GM12878 (cell line): Measurements from ENCODE around the gene SEMA7A. TPM values are rescaled to one million over a fixed set of nuclear protein-coding genes. Genes with fewer than 3 reads are reported as not detected.

ENCODE experiments used
- ATAC-seq: fragments of 200-7000 bp; cut with Tn5 transposase; 3 replicates; pipeline ENCODE4 v1.9.1; 2020; ENCODE audit warnings: mild to moderate bottlenecking, moderate library complexity
- BruUV-seq: library from RNA; stranded (reverse); fragments of 400-500 nt; replicated peaks from 2 replicates; lab custom pipeline; 2021; lab: Mats Ljungman, UMichigan
- CTCF ChIA-PET: fragments of 300-600 bp; sonication (Branson Sonifier 250); formaldehyde crosslinking; extraction: SDS; loops from one replicate; lab custom pipeline; 2021; ENCODE audit warnings: inconsistent platforms; lab: Yijun Ruan, JAX
- POLR2A ChIA-PET: fragments of 350-600 bp; formaldehyde crosslinking; extraction: SDS; loops from one replicate; lab custom pipeline; 2021; ENCODE audit warnings: inconsistent platforms; lab: Charles Lee
- RAD21 ChIA-PET: fragments of 300-600 bp; sonication (Branson Sonifier 250); formaldehyde crosslinking; loops from one replicate; lab custom pipeline; 2023; ENCODE audit warnings: antibody characterized with exemption; ENCODE audit not compliant: unreplicated experiment; lab: Charles Lee
- SMC1A ChIA-PET: fragments of 300-600 bp; sonication (Branson Sonifier 250); formaldehyde crosslinking; loops from one replicate; lab custom pipeline; 2023; ENCODE audit not compliant: unreplicated experiment, uncharacterized antibody; lab: Charles Lee
- DNase-seq: peaks from one replicate; pipeline ENCODE4 v3.0.0-alpha.2; 2011; ENCODE audit warnings: low read depth, low spot score
- FAIRE-seq: peaks from 3 replicates; lab custom pipeline; 2011; peaks lifted over from hg19 to GRCh38; lab: Jason Lieb, UNC
- H2AFZ ChIP-seq: 2 replicates; pipeline ENCODE4 v1.6.0; 2011; ENCODE audit warnings: low read depth, low read length, control low read depth; ENCODE audit not compliant: control insufficient read depth
- H3K27ac ChIP-seq: 2 replicates; pipeline ENCODE4 v1.5.1; 2011; ENCODE audit warnings: control low read depth; ENCODE audit not compliant: control insufficient read depth, insufficient read depth
- H3K27me3 ChIP-seq, 2 experiments: replicated peaks in 1 of 2; 2 replicates each; pipeline versions ENCODE4 v1.6.0 to v1.6.1; 2011; ENCODE audit warnings: low read length in 1 of 2; ENCODE audit not compliant: control insufficient read depth in 2 of 2, insufficient read depth in 2 of 2
- H3K36me3 ChIP-seq, 2 experiments: 2 replicates each; pipeline ENCODE4 v1.5.1; 2011; ENCODE audit warnings: low read length in 1 of 2; ENCODE audit not compliant: control insufficient read depth in 2 of 2, insufficient read depth in 2 of 2
- H3K4me1 ChIP-seq: 2 replicates; pipeline ENCODE4 v1.6.1; 2011; ENCODE audit warnings: mild to moderate bottlenecking, low read length, moderate library complexity, mixed read lengths; ENCODE audit not compliant: control insufficient read depth, insufficient read depth
- H3K4me2 ChIP-seq: 2 replicates; pipeline ENCODE4 v1.6.0; 2011; ENCODE audit warnings: control low read depth; ENCODE audit not compliant: control insufficient read depth, insufficient read depth
- H3K4me3 ChIP-seq: fragments of 200-600 bp; sonication (generic); 2 replicates; pipeline ENCODE4 v1.5.1; 2016
- H3K79me2 ChIP-seq: 2 replicates; pipeline ENCODE4 v1.6.0; 2011; ENCODE audit warnings: low read length; ENCODE audit not compliant: control insufficient read depth, insufficient read depth
- H3K9ac ChIP-seq: 2 replicates; pipeline ENCODE4 v1.8.0; 2011; ENCODE audit warnings: low read length, control low read depth, mixed read lengths; ENCODE audit not compliant: control insufficient read depth, insufficient read depth
- H3K9me3 ChIP-seq: replicated peaks from 3 replicates; pipeline ENCODE4 v1.5.1; 2011; ENCODE audit warnings: mild to moderate bottlenecking, low read length; ENCODE audit not compliant: control insufficient read depth, insufficient read depth
- H4K20me1 ChIP-seq: 2 replicates; pipeline ENCODE4 v1.6.0; 2011; ENCODE audit not compliant: control insufficient read depth, insufficient read depth
- BHLHE40 ChIP-seq, 2 experiments: fragments of 450-650 bp in 1 of 2; IDR thresholded peaks; 2 replicates each; pipeline ENCODE4 v1.6.1; 2011 to 2017; ENCODE audit warnings: low read depth in 2 of 2, borderline replicate concordance in 1 of 2, improper control_type of control experiment in 1 of 2, low read length in 1 of 2, mild to moderate bottlenecking in 1 of 2
- CBX5 ChIP-seq: sonication (generic); IDR thresholded peaks from 2 replicates; pipeline ENCODE4 v1.6.1; 2016; ENCODE audit warnings: low read depth, moderate library complexity, mild to moderate bottlenecking, inconsistent platforms
- DPF2 ChIP-seq: fragments of 450-650 bp; IDR thresholded peaks from 2 replicates; pipeline ENCODE4 v1.6.1; 2017; ENCODE audit warnings: mild to moderate bottlenecking
- RUNX3 ChIP-seq: IDR thresholded peaks from 2 replicates; pipeline ENCODE4 v1.6.1; 2012; ENCODE audit warnings: low read length, inconsistent platforms
- SIX5 ChIP-seq: IDR thresholded peaks from 2 replicates; pipeline ENCODE4 v1.6.1; 2011; ENCODE audit warnings: mild to moderate bottlenecking, low read depth, low read length, moderate library complexity; ENCODE audit not compliant: severe bottlenecking
- SP1 ChIP-seq: IDR thresholded peaks from one replicate; pipeline ENCODE4 v1.6.1; 2011; ENCODE audit warnings: low read depth, low read length
- SPI1 ChIP-seq: IDR thresholded peaks from 2 replicates; pipeline ENCODE4 v1.6.1; 2011; ENCODE audit warnings: low read depth, mild to moderate bottlenecking, low read length, moderate library complexity, borderline replicate concordance; ENCODE audit not compliant: insufficient read depth
- SREBF2 ChIP-seq: IDR thresholded peaks from 2 replicates; pipeline ENCODE4 v1.6.1; 2012; ENCODE audit warnings: mild to moderate bottlenecking, low read length
- TARDBP ChIP-seq: IDR thresholded peaks from 2 replicates; pipeline ENCODE4 v1.6.1; 2016; ENCODE audit warnings: borderline replicate concordance
- WRNIP1 ChIP-seq: IDR thresholded peaks from 2 replicates; pipeline ENCODE4 v1.6.1; 2011; ENCODE audit warnings: low read depth, low read length, improper control_type of control experiment, borderline replicate concordance
- YY1 ChIP-seq: IDR thresholded peaks from 2 replicates; pipeline ENCODE4 v1.6.1; 2011; ENCODE audit warnings: low read depth, mild to moderate bottlenecking, low read length
- WGBS: methylation state at CpG from one replicate; pipeline ENCODE4 v1.1.6; 2016; ENCODE audit warnings: low lambda C conversion rate; ENCODE audit not compliant: insufficient replicate concordance, insufficient coverage; ENCODE audit errors: missing lambda C conversion rate; 5-methylcytosine and 5-hydroxymethylcytosine counted together
- in situ Hi-C: fragments of 300-500 bp; cut with MboI; formaldehyde crosslinking; loops from 9 replicates; pipeline ENCODE4 v1.14.3; 2018; ENCODE audit warnings: mixed read lengths
- intact Hi-C: fragments of 100-400 bp; cut with micrococcal nuclease; formaldehyde crosslinking; loops from one replicate; pipeline ENCODE4 v1.14.2; 2022; ENCODE audit not compliant: unreplicated experiment
- polyA plus RNA-seq, 11 experiments: library from polyadenylated mRNA; depleted of rRNA in 4 of 11; unstranded in 6 of 11; stranded (reverse) in 5 of 11; fragments of >200 nt; fragmentation: Nextera tagmentation in 4 of 11; fragmentation: Illumina TruSeq in 1 of 11; extraction: Ambion mirVana in 4 of 11; extraction: Trizol in 1 of 11; gene quantifications; 1 replicate in 1 of 11; 2 replicates in 10 of 11; pipeline versions ENCODE4 v1.2.1 to v1.2.3, GENCODE V29; 2011 to 2016; ENCODE audit warnings: inconsistent platforms in 2 of 11, missing spikeins in 2 of 11, low read depth in 1 of 11
- total RNA-seq, 4 experiments: library from RNA; depleted of rRNA in 3 of 4; stranded (reverse); fragments of >200 nt in 3 of 4; fragmentation: Illumina TruSeq in 1 of 4; extraction: Trizol in 1 of 4; gene quantifications; 2 replicates each; pipeline versions ENCODE4 v1.2.1 to v1.2.3, GENCODE V29; 2013 to 2021
- TF ChIP-seq, protein P1 (sequence below): fragments of 450-650 bp; IDR thresholded peaks from 2 replicates; pipeline ENCODE4 v1.6.1; 2017; ENCODE audit warnings: borderline replicate concordance
- TF ChIP-seq, protein P2 (sequence below): IDR thresholded peaks from 2 replicates; pipeline ENCODE4 v1.6.1; 2012; ENCODE audit warnings: low read depth, low read length, improper control_type of control experiment
- TF ChIP-seq, protein P3 (sequence below): fragments of 450-650 bp; IDR thresholded peaks from 2 replicates; pipeline ENCODE4 v1.6.1; 2017; ENCODE audit warnings: mild to moderate bottlenecking, moderate library complexity

SEMA7A gene
- total and polyA plus RNA-seq, 10 of the 15 experiments (the other 5 are each of a cell fraction or from before 2014, with no cell fraction given), result 0.08 to 112 (median 53.5) TPM

DNA sequence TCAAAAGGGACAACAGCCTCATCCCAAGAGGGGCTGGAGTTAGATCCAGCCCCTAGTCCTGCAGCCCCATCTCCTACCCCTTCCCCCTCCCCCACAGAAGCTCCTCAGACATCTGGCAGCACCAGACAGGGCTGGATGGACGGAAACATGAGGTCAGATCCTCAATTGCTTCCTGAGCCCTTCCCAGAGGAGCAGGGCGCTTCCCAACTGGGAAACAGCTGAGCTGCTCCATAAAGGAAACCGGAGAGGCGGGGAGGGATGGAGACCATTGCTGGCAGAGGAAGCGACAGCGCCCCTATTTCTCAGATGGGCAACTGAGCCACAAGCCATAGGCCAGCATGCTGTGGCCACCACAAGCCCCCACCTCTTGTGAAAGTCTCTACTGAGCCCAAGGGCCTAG, 48.0 kb downstream of the SEMA7A start (continued):
- no peak for TF ChIP-seq CBX5
- TF ChIP-seq WRNIP1, result no peak
- no peak for TF ChIP-seq RUNX3
- TF ChIP-seq SIX5, result no peak
- TF ChIP-seq, protein P1, sequence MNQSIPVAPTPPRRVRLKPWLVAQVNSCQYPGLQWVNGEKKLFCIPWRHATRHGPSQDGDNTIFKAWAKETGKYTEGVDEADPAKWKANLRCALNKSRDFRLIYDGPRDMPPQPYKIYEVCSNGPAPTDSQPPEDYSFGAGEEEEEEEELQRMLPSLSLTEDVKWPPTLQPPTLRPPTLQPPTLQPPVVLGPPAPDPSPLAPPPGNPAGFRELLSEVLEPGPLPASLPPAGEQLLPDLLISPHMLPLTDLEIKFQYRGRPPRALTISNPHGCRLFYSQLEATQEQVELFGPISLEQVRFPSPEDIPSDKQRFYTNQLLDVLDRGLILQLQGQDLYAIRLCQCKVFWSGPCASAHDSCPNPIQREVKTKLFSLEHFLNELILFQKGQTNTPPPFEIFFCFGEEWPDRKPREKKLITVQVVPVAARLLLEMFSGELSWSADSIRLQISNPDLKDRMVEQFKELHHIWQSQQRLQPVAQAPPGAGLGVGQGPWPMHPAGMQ, result no peak
- TF ChIP-seq YY1, result no peak
- TF ChIP-seq BHLHE40 (IDR thresholded peaks at IDR 0.05; ENCODE audit: borderline replicate concordance in 1 of 2, low read depth in 2 of 2, low read length in 1 of 2), result no peak
- TF ChIP-seq, all 136 proteins: peak for 0

DNA sequence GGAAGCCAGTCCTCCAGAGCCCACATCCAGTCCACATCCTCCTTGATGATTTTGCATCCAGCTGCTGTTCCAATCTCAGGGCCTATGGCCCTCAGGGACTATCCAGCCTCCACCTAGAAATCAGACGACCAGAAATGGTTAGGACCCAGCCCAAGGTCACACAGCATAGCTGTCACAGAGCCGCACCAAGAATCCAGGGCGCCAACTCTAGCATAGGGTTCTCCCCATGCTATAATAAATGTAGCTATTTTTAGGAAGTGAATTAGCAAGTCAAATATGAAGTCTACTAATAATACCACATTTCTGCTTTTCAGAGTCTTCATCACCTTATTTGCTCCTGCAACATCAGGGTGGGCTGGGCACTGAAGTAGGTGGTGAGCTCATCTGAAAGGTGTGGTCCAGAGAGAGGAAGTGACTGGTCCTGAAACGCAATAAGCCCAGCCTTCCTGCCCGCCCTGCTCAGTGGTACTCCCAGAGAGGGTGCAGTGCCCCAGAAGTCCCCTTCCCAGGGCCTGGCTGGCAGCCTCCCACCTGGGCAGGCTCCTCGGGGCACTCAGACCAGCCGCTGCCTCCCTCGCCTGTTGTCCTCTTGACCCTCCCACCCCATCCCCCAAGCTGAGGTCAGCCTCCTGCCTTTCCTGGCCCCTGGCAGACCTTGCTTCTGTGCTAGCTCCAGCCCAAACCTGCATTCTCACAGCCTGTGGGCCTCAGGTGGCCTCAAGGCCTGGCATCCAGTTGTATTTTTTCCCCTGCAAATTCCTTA, 48.7 kb downstream of the SEMA7A start:
- POLR2A ChIA-PET, result interaction anchor here (0.5 to 15.8 kb wide), 19 partner anchors 10 to 403 kb away, joined by 3 to 302 read pairs (median 4); partner anchors contain the start of genes ARID3B, SEMA7A and UBL7
- 0% methylated on average over 7 of the region's 8 CpGs for WGBS
- H3K4me2 ChIP-seq, result peak overlapping the region; percentile 81
- TF ChIP-seq DPF2, result no peak; the same call in 1 of the 2 replicates
- TF ChIP-seq SP1, result no peak
- TF ChIP-seq SPI1, result peak; percentile 96
- TF ChIP-seq TARDBP, result no peak
- no peak for TF ChIP-seq SREBF2
- TF ChIP-seq, protein P2, sequence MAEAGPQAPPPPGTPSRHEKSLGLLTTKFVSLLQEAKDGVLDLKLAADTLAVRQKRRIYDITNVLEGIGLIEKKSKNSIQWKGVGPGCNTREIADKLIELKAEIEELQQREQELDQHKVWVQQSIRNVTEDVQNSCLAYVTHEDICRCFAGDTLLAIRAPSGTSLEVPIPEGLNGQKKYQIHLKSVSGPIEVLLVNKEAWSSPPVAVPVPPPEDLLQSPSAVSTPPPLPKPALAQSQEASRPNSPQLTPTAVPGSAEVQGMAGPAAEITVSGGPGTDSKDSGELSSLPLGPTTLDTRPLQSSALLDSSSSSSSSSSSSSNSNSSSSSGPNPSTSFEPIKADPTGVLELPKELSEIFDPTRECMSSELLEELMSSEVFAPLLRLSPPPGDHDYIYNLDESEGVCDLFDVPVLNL, result no peak
- TF ChIP-seq, protein P3, sequence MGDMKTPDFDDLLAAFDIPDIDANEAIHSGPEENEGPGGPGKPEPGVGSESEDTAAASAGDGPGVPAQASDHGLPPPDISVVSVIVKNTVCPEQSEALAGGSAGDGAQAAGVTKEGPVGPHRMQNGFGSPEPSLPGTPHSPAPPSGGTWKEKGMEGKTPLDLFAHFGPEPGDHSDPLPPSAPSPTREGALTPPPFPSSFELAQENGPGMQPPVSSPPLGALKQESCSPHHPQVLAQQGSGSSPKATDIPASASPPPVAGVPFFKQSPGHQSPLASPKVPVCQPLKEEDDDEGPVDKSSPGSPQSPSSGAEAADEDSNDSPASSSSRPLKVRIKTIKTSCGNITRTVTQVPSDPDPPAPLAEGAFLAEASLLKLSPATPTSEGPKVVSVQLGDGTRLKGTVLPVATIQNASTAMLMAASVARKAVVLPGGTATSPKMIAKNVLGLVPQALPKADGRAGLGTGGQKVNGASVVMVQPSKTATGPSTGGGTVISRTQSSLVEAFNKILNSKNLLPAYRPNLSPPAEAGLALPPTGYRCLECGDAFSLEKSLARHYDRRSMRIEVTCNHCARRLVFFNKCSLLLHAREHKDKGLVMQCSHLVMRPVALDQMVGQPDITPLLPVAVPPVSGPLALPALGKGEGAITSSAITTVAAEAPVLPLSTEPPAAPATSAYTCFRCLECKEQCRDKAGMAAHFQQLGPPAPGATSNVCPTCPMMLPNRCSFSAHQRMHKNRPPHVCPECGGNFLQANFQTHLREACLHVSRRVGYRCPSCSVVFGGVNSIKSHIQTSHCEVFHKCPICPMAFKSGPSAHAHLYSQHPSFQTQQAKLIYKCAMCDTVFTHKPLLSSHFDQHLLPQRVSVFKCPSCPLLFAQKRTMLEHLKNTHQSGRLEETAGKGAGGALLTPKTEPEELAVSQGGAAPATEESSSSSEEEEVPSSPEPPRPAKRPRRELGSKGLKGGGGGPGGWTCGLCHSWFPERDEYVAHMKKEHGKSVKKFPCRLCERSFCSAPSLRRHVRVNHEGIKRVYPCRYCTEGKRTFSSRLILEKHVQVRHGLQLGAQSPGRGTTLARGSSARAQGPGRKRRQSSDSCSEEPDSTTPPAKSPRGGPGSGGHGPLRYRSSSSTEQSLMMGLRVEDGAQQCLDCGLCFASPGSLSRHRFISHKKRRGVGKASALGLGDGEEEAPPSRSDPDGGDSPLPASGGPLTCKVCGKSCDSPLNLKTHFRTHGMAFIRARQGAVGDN, result peak; percentile 95

More for the DNA sequence above, 48.7 kb downstream of the SEMA7A start:
- ChIA-PET SMC1A (interaction anchor here (0.6 to 21.3 kb wide), 18 partner anchors 10 to 485 kb away, joined by 3 to 544 read pairs (median 4); partner anchors contain the start of genes ARID3B, SEMA7A and UBL7), RAD21 (interaction anchor here (0.6 to 7.4 kb wide), 25 partner anchors 9 to 566 kb away, joined by 3 to 262 read pairs (median 5); partner anchors contain the start of genes ARID3B, SEMA7A and UBL7), CTCF (interaction anchor here (0.9 to 21.7 kb wide), 15 partner anchors 10 to 403 kb away, joined by 3 to 655 read pairs (median 4); partner anchors contain the start of genes SEMA7A and UBL7)
- H3K27ac ChIP-seq, result peak overlapping the region; percentile 97
- peak overlapping the region; percentile 77 for H3K9ac ChIP-seq
- no TSS peak for BruUV-seq
- H3K27me3 ChIP-seq, result no peaks in the 10 kb centered on the region
- FAIRE-seq, result peak; percentile 99
- H3K79me2 ChIP-seq, result peaks cover 30% of the 10 kb centered on the region
- peaks cover 65% of the 10 kb centered on the region for H3K4me1 ChIP-seq
- peak overlapping the region; percentile 20; the same call in 1 of the 2 replicates for H3K4me3 ChIP-seq
- no peaks in the 10 kb centered on the region; a peak in 1 of 4 replicates for H3K36me3 ChIP-seq
- DNase-seq, result peak; percentile 95
- peak; percentile 82 for ATAC-seq
- intact Hi-C loops, result loop anchor here (1.0 kb wide), 1 partner anchor 9 kb away; no protein-coding TSS in a partner anchor
- no peaks in the 10 kb centered on the region for H3K9me3 ChIP-seq
- no peak overlapping the region for H2AFZ ChIP-seq
- in situ Hi-C loops, result loop anchor here (5.0 kb wide), 2 partner anchors 52 to 157 kb away; partner anchors contain the start of gene ARID3B
- H4K20me1 ChIP-seq, result no peaks in the 10 kb centered on the region
